Measurements from ENCODE around the gene PDPN.

Gene PDPN

DNA sequence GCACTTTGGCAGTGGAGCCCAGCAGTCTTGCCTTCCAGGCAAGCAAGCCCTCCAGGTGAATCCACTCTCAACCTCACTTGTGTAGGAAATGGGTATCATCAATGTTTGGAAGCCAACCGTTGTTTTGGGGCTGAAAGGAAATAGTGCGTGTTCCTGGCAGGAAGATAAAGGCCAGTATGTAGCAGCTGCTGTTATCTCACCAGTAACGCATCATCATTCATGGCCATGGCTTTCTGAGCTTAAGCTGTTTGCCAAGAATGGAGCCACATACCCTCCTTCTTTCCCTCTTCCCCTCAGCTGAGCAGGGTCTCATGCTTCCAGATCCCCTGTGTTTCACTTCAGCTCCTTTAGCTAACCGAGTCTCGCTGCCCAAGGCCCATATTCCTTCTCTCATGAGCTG lies 2.2 kb upstream of the PDPN start:
- FAIRE-seq: no peak

DNA sequence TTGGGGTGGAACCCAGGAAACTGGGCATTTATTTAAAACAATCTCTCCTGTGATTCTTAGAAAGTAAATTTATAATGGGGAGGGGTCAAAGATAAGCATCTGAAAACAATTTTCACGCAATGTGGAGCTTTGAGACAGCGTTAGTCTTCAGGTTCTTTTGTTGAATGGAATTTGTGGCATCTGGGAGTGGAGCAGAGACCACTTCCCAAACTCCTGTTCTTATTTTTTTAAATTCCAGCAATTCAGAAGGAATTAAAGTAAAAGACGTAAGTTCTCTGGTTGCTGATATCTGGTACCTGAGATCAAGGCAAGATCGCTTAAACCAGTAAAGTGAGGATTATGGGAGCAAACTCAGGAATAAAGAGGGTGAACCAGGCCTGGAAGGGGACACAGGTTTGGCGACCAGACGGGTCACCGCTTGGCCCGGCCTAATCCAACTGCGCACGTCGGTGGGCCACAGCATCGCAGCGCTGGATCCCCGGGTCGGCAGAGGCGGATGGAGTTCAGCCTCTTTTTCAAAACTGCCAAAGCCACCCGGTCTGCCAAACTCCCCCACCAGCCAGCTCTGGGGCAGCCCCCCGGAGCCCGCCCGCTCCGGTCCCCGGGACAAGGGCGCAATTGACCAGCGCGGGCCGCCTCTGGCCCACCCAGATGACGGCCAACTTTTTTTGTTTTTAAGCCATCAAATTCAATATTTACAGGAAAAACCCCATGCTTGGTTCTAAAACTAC lies 754 bp upstream of the PDPN start:
- no peak for FAIRE-seq

GRCh38 chr1:13583966-13584791 lies 547 bp downstream of the PDPN start:
- FAIRE-seq: no peak

GRCh38 chr1:13584876-13585611 lies 1.4 kb downstream of the PDPN start:
- no peak for FAIRE-seq

DNA sequence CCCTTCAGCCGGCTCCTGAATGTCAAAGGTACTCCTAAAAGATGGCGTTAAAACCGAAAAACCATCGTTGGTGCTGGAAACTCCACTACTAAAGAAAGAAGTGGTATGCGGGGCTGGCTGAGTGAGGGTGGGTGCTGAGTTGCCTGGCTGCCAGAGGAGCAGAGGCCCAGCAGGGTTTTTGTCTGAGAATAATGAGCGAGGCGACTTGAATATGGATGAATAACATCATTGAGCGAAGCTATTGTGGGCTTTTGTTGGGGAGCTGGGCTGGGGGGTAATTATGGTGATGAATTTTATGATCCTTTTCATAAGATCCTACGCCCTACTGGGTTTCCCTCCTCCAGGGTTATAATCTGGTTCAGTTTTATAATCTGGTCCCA lies 2.0 kb downstream of the PDPN start:
- FAIRE-seq: no peak

- no peak for FAIRE-seq
Observed at GRCh38 chr1:13586001-13586400, 2.4 kb downstream of the PDPN start.

GRCh38 chr1:13587256-13588030 lies 3.8 kb downstream of the PDPN start:
- FAIRE-seq: no peak

DNA sequence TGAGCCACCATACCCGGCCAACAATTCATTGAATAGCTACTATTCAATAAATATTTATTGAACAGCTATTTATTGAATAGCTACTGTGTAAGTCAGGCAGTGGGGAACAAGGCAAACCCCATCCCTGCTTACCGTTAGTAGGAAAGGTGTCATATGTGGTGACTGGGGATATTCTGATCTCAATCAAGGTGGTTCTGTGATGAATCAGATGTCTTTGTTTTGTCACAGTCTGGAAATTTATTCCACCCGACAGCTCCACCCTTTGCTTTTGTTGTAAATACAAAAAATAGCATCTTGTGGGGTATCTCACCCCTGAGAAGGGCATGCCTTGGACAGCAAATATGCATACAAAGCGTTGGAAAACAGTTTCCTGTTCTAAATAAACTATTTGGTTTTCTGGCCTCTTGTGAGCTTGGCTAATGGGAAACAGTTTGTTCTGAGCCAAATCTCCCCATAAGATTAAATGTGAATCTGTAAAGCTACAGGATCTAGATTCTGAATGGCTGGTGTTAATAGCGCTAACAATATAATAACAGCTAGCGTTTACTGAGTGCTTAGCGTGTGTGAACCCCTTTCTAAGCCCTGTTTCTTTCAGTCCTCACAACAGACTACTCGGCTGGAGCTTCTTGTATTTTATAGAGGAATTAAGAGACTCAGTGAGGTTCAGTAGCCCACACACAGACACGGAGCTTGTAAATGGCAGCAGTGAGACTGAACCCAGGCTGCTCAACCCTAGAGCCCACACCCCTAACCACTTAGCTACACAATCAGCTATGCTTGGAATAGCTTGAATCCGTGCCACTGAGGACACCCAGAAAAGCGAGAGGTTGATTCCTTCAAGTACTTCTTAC lies 5.5 kb downstream of the PDPN start:
- no peak for FAIRE-seq

DNA sequence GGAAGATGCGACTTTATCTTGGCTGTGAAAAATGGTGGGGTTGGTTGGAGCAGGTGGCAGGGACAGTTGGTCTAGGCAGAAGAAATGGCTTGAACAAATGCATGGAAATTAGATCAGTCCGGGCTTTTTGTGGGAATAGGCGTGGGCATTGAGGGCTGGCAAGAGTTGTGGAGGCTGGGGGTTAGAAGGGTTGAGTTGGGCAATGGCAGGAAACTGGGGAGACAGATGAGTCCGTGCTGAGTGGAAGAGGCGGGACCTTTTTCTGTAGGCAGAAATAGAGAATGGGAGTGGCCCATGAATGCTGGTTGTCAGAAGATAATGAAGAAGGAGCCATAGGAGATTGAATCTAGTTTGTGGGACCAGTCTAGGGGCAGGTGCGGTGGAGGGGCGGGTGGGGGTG lies 6.9 kb downstream of the PDPN start:
- FAIRE-seq: no peak

DNA sequence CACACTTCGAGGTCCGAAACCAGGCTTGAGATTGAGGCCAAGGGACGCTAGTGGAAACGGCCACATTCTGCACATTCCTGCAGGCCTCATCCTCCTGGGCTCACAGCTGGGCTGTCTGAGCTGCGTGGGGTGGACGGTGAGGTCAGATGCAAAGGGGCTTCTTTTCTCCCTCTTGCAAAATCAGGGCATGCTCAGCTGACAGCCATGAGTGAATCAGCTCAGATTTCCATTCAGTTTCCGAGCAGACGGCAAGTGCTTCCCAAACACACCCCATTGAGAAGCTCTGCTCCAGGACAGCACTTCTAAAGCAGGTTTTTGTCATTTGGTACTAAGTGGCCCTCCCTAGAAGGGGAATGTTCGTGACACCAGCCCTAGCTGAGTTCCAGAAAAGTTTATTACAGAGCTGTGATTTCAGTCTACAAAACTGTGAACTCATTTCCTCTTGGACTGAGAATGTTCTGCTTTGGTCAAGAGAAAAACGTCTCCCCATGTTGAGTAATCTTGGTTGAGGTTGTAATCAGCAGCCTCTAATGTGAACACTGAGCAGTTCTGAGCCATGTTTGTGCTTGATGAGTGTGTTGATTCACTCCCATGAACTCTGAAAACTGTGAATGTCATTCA lies 10.0 kb downstream of the PDPN start:
- no peak for FAIRE-seq

DNA sequence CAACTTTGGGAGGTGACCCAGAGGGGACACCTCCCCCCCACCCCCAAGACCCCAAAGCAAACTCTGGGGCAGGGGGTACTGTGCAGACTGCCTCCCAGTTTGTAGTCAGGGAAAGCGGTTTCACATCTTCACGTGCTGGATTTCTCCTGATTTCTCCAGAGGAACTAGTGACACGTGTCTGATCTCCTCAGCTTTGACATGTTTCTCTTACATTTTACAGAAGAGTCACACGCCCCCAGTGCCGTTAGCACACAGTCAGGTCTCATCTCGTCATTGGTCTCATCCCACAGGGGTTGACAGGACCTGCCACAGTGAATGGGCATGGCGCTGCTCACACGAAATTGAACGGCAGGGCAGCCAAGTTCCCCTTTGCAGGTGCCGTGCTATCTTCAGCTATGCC lies 11.8 kb downstream of the PDPN start:
- FAIRE-seq: no peak

DNA sequence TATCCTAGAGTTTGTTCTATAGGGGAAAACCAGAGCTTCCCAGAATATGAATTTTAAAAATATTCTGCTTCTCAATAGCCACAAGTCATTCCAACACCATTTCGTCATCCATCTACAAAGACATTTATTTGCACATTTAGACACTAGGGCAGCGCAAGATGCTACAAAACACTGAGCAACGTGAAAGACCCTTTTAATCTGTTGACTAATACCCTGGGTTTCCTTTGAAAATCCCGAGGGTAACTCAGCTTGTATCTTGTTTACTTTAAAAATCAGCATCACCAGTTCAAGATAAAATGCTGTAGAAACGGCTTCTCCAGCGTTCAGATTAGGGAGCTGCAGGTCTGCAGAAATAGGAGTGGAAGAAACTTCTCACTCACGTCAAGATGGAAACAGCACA lies 13.5 kb downstream of the PDPN start:
- no peak for FAIRE-seq

- FAIRE-seq: no peak
Observed at GRCh38 chr1:13600762-13601453, 17.3 kb downstream of the PDPN start.

GRCh38 chr1:13604176-13604575 lies 20.5 kb downstream of the PDPN start:
- FAIRE-seq: no peak

GRCh38 chr1:13604721-13605120 lies 21.1 kb downstream of the PDPN start:
- FAIRE-seq: no peak

- FAIRE-seq: no peak
Observed at GRCh38 chr1:13605159-13605558, 21.5 kb downstream of the PDPN start.

- FAIRE-seq: no peak
Observed at GRCh38 chr1:13607002-13607401, 23.4 kb downstream of the PDPN start.

- FAIRE-seq: no peak
Observed at GRCh38 chr1:13616234-13616633, 32.6 kb downstream of the PDPN start.

- FAIRE-seq: no peak
Observed at GRCh38 chr1:13617108-13617507, 33.5 kb downstream of the PDPN start.

- no peak for FAIRE-seq
Observed at GRCh38 chr1:13617773-13618172, 34.1 kb downstream of the PDPN start.

GRCh38 chr1:13618483-13618882 lies 34.9 kb downstream of the PDPN start:
- FAIRE-seq: no peak

All from G401.6 (cell line).